ENCODE measurements around the gene SPARC.

The SPARC gene

GRCh38 chr5:151617383-151617840 is 69.3 kb downstream of the SPARC start:
- no peaks in the 10 kb centered on the region for H3K36me3 ChIP-seq (ENCODE audit: insufficient read depth, low read length)
- H2AFZ ChIP-seq (ENCODE audit: low read depth, low read length) = no peak overlapping the region
- no peak overlapping the region for H3K4me3 ChIP-seq (ENCODE audit: low read length)
- H3K4me1 ChIP-seq (ENCODE audit: insufficient read depth, low read length) = peaks cover 6% of the 10 kb centered on the region
- H3K9me3 ChIP-seq (ENCODE audit: low read length) = no peaks in the 10 kb centered on the region
- H3K27me3 ChIP-seq (ENCODE audit: insufficient read depth, low read length) = peaks cover 7% of the 10 kb centered on the region

- H3K4me3 ChIP-seq (ENCODE audit: low read length) = no peak overlapping the region
- H3K27me3 ChIP-seq (ENCODE audit: insufficient read depth, low read length) = peaks cover 3% of the 10 kb centered on the region
- H3K4me1 ChIP-seq (ENCODE audit: insufficient read depth, low read length) = peaks cover 6% of the 10 kb centered on the region
- no peaks in the 10 kb centered on the region for H3K36me3 ChIP-seq (ENCODE audit: insufficient read depth, low read length)
- no peak overlapping the region for H2AFZ ChIP-seq (ENCODE audit: low read depth, low read length)
- no peaks in the 10 kb centered on the region for H3K9me3 ChIP-seq (ENCODE audit: low read length)
Observed at GRCh38 chr5:151615431-151615830, 71.3 kb downstream of the SPARC start.

- H3K27me3 ChIP-seq (ENCODE audit: insufficient read depth, low read length) = peaks cover 5% of the 10 kb centered on the region
- no peaks in the 10 kb centered on the region for H3K9me3 ChIP-seq (ENCODE audit: low read length)
- H3K4me3 ChIP-seq (ENCODE audit: low read length) = no peak overlapping the region
- no peak overlapping the region for H2AFZ ChIP-seq (ENCODE audit: low read depth, low read length)
- no peaks in the 10 kb centered on the region for H3K36me3 ChIP-seq (ENCODE audit: insufficient read depth, low read length)
- H3K4me1 ChIP-seq (ENCODE audit: insufficient read depth, low read length) = peaks cover 2% of the 10 kb centered on the region
Observed at GRCh38 chr5:151614565-151614964, 72.2 kb downstream of the SPARC start.

GRCh38 chr5:151612689-151613427 is 73.9 kb downstream of the SPARC start:
- no peak overlapping the region for H3K4me3 ChIP-seq (ENCODE audit: low read length)
- no peak overlapping the region for H2AFZ ChIP-seq (ENCODE audit: low read depth, low read length)
- H3K9me3 ChIP-seq (ENCODE audit: low read length) = no peaks in the 10 kb centered on the region

GRCh38 chr5:151611127-151611775 is 75.5 kb downstream of the SPARC start:
- Histone ChIP-seq H3K27me3 (ENCODE audit: insufficient read depth, low read length) (peaks cover 5% of the 10 kb centered on the region), H3K9me3 (ENCODE audit: low read length) (no peaks in the 10 kb centered on the region), H2AFZ (ENCODE audit: low read depth, low read length) (no peak overlapping the region), H3K4me3 (ENCODE audit: low read length) (no peak overlapping the region), H3K36me3 (ENCODE audit: insufficient read depth, low read length) (no peaks in the 10 kb centered on the region), H3K4me1 (ENCODE audit: insufficient read depth, low read length) (no peaks in the 10 kb centered on the region)

More at GRCh38 chr5:151612689-151613427, 73.9 kb downstream of the SPARC start:
- Histone ChIP-seq H3K36me3 (ENCODE audit: insufficient read depth, low read length) (no peaks in the 10 kb centered on the region), H3K27me3 (ENCODE audit: insufficient read depth, low read length) (peaks cover 5% of the 10 kb centered on the region), H3K4me1 (ENCODE audit: insufficient read depth, low read length) (no peaks in the 10 kb centered on the region)
